Measurements from ENCODE around the gene FGGY. TPM values are rescaled to one million over a fixed set of nuclear protein-coding genes. Genes with fewer than 3 reads are reported as not detected.

The FGGY gene
- total and polyA plus RNA-seq, 2 donors (not counting 3 experiments of a cell fraction or from before 2014, with no cell fraction given), result 5.6 to 6.4 TPM

DNA sequence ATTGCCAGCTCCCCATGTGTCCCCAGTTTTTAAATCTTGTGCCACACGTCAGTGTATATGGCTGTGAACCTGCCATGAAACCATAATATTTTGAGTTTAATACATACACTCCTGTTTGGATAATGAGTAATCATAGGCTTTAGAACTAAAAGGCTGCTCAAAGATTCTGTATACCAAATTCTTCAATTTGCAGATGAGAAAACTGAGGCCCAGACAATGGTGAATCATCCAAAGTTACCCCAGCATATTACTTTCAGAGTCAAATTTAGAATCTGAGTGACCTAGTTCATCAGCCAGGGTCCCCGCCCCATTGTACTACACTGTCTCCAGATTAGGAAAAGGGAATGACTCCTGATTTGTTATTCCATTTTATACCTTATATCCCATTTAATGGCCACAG, 224.6 kb downstream of the FGGY start:
- Histone ChIP-seq H4K20me1 (replicated peaks; ENCODE audit: control insufficient read depth, extremely low read depth, insufficient read depth, low read length) (no peaks in the 10 kb centered on the region), H3K36me3 (ENCODE audit: control insufficient read depth in 2 of 2, extremely low read depth in 1 of 2, insufficient read depth in 2 of 2, low read length in 2 of 2) (no peaks in the 10 kb centered on the region), H3K27ac (ENCODE audit: insufficient read depth, low read depth, low read length) (no peak overlapping the region), H2AFZ (ENCODE audit: low read depth, low read length) (peak overlapping the region; percentile 83), H3K9me3 (replicated peaks; ENCODE audit: control insufficient read depth, insufficient read depth, low read length) (no peaks in the 10 kb centered on the region), H3K4me2 (ENCODE audit: insufficient read depth, low read length) (no peak overlapping the region), H3K27me3 (ENCODE audit: control insufficient read depth in 2 of 2, insufficient read depth in 2 of 2, low read length in 2 of 2) (no peaks in the 10 kb centered on the region), H3K79me2 (ENCODE audit: control insufficient read depth, insufficient read depth, low read length) (no peaks in the 10 kb centered on the region), H3K4me3 (replicated peaks in 1 of 3; ENCODE audit: insufficient read depth in 1 of 3, low read depth in 1 of 3, low read length in 3 of 3) (no peak overlapping the region), H3K4me1 (ENCODE audit: control insufficient read depth, extremely low read depth, insufficient read depth, low read length) (peaks cover 4% of the 10 kb centered on the region), H3K9ac (replicated peaks; ENCODE audit: extremely low read depth, insufficient read depth, low read length) (no peak overlapping the region), H3K9me1 (replicated peaks; ENCODE audit: control insufficient read depth, extremely low read depth, insufficient read depth, low read length) (no peaks in the 10 kb centered on the region)
- CTCF ChIA-PET, result interaction anchor here (0.6 to 2.8 kb wide), 3 partner anchors 10 to 225 kb away, joined by 3 to 7 read pairs (median 3); no protein-coding TSS in a partner anchor
- FAIRE-seq (peak; percentile 24), DNase-seq (ENCODE audit: low read depth, low spot score) (no peak)
- intact Hi-C loops (cut with micrococcal nuclease) (no loop called here), dilution Hi-C loops (cut with MboI; ENCODE audit: extremely low pct_ligation_motif_present, low sequenced_read_pairs) (no loop called here)
- BruUV-seq (replicated peaks), result no TSS peak
- TF ChIP-seq JUN (IDR thresholded peaks at IDR 0.05; ENCODE audit: borderline replicate concordance, insufficient read depth, insufficient read length, low read depth), result no peak
- no peak for TF ChIP-seq GATA2 (IDR thresholded peaks at IDR 0.05; ENCODE audit: insufficient read depth, insufficient read length, low read depth, low read length)
- TF ChIP-seq, protein P1, sequence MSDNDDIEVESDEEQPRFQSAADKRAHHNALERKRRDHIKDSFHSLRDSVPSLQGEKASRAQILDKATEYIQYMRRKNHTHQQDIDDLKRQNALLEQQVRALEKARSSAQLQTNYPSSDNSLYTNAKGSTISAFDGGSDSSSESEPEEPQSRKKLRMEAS (IDR thresholded peaks at IDR 0.05; ENCODE audit: insufficient read depth, insufficient read length), result no peak
- TF ChIP-seq POLR2AphosphoS5 (IDR thresholded peaks at IDR 0.05; ENCODE audit: insufficient read depth, low read depth, low read length), result no peak
- no peak for TF ChIP-seq POLR2A (IDR thresholded peaks at IDR 0.05; ENCODE audit: low read depth, low read length)
- TF ChIP-seq MYC (IDR thresholded peaks at IDR 0.05; ENCODE audit: low read depth, low read length), result no peak
- TF ChIP-seq EZH2 (IDR thresholded peaks at IDR 0.05; ENCODE audit: borderline replicate concordance, low read depth, low read length, severe bottlenecking), result no peak
- TF ChIP-seq CTCF (IDR thresholded peaks at IDR 0.05; ENCODE audit: extremely low read depth in 1 of 2, insufficient read depth in 1 of 2, low read depth in 1 of 2, low read length in 2 of 2), result no peak
- no peak for TF ChIP-seq FOS (IDR thresholded peaks at IDR 0.05; ENCODE audit: borderline replicate concordance, insufficient read depth, low read length)
- POLR2A ChIA-PET, result no interaction called here

All from endothelial cell of umbilical vein (primary cell).